PC-9 (cell line): ENCODE data around the gene MICU2. TPM values are rescaled to one million over a fixed set of nuclear protein-coding genes. Genes with fewer than 3 reads are reported as not detected.

Experiments
- BruUV-seq: library from RNA; stranded (reverse); fragments of 400-500 nt; replicated peaks from 2 replicates; lab custom pipeline; 2021; lab: Mats Ljungman, UMichigan
- CTCF ChIA-PET: fragments of 300-600 bp; sonication (Branson Sonifier 250); formaldehyde crosslinking; loops from one replicate; lab custom pipeline; 2022; ENCODE audit warnings: antibody characterized with exemption; lab: Charles Lee
- POLR2A ChIA-PET: fragments of 300-600 bp; sonication (Branson Sonifier 250); formaldehyde crosslinking; loops from one replicate; lab custom pipeline; 2022; ENCODE audit warnings: antibody characterized with exemption; ENCODE audit not compliant: unreplicated experiment; lab: Charles Lee
- DNase-seq, 2 experiments: peaks; one replicate each; pipeline versions ENCODE4 v3.0.0 to v3.0.0-alpha.2; 2015 to 2022; ENCODE audit warnings: mixed read lengths in 1 of 2
- H2AFZ ChIP-seq: fragments of 200-600 bp; sonication (generic); 2 replicates; pipeline ENCODE4 v1.8.1; 2017; ENCODE audit warnings: antibody characterized with exemption
- H3F3A ChIP-seq: fragments of 200-600 bp; sonication (generic); 2 replicates; pipeline ENCODE4 v1.8.1; 2017; ENCODE audit warnings: antibody characterized with exemption, mild to moderate bottlenecking, low read depth; ENCODE audit not compliant: insufficient read depth
- H3K27ac ChIP-seq: fragments of 200-600 bp; sonication (generic); 2 replicates; pipeline ENCODE4 v1.6.1; 2016; ENCODE audit warnings: mixed run types
- H3K27me3 ChIP-seq: fragments of 200-600 bp; sonication (generic); 2 replicates; pipeline ENCODE4 v1.6.1; 2016; ENCODE audit warnings: low read depth, mixed run types; ENCODE audit not compliant: insufficient read depth
- H3K36me3 ChIP-seq: fragments of 200-600 bp; sonication (generic); 2 replicates; pipeline ENCODE4 v1.6.1; 2016; ENCODE audit warnings: low read depth, mixed run types
- H3K4me1 ChIP-seq: fragments of 200-600 bp; sonication (generic); replicated peaks from 2 replicates; pipeline ENCODE4 v1.6.1; 2016; ENCODE audit warnings: mixed run types; ENCODE audit not compliant: insufficient read depth
- H3K4me2 ChIP-seq: fragments of 200-600 bp; sonication (generic); 2 replicates; pipeline ENCODE4 v1.6.1; 2017; ENCODE audit warnings: mixed run types
- H3K4me3 ChIP-seq: fragments of 200-600 bp; sonication (generic); 2 replicates; pipeline ENCODE4 v1.6.1; 2016; ENCODE audit warnings: mixed run types
- H3K79me2 ChIP-seq: fragments of 200-600 bp; sonication (generic); 2 replicates; pipeline ENCODE4 v1.6.1; 2017; ENCODE audit warnings: low read depth, mixed run types
- H3K9me2 ChIP-seq: fragments of 200-600 bp; sonication (generic); 2 replicates; pipeline ENCODE4 v1.8.1; 2017; ENCODE audit warnings: mild to moderate bottlenecking; ENCODE audit not compliant: insufficient read depth
- H3K9me3 ChIP-seq: fragments of 200-600 bp; sonication (generic); 2 replicates; pipeline ENCODE4 v1.8.1; 2016; ENCODE audit warnings: low read depth; ENCODE audit not compliant: insufficient read depth
- H4K20me1 ChIP-seq: fragments of 200-600 bp; sonication (generic); 2 replicates; pipeline ENCODE4 v1.8.1; 2017; ENCODE audit not compliant: insufficient read depth
- EZH2 ChIP-seq: fragments of 200-600 bp; sonication (generic); IDR thresholded peaks from 2 replicates; pipeline ENCODE4 v1.8.0; 2017; ENCODE audit warnings: antibody characterized with exemption, low read depth
- intact Hi-C: fragments of 100-400 bp; cut with micrococcal nuclease; formaldehyde crosslinking; loops from one replicate; pipeline ENCODE4 v1.10.0; 2022; ENCODE audit not compliant: unreplicated experiment
- total RNA-seq: library from RNA; stranded (reverse); gene quantifications from 2 replicates; pipeline ENCODE4 v1.2.3, GENCODE V29; 2021
- TF ChIP-seq, protein P1 (sequence below): fragments of 200-600 bp; sonication (generic); conservative IDR thresholded peaks from 2 replicates; pipeline ENCODE4 v1.6.1; 2017; ENCODE audit warnings: mixed run types, antibody characterized with exemption, mild to moderate bottlenecking, moderate library complexity

The MICU2 gene
- total RNA-seq, 1 experiment from 2014 or later, result 18.3 TPM

DNA sequence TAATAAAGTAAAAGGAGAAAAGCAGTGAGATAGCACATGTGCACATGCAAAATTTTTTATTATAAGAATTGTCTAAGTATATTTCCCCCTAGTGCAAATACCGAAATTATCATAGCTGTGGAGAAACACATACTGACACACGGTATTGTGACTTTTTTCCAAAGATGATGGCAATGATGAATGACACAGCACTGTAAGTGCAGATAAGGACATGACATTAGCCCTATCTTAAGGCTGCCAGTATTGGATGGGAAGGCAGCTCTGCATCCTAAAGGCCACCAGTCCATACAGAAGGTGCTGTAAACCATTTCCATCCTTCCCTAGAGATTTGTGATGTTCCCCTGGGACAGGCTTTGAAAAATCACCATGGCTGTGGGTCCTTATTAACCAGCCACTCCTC lies 11.5 kb upstream of the MICU2 start:
- ChIA-PET CTCF (no interaction called here), POLR2A (no interaction called here)
- no peaks in the 10 kb centered on the region for H3K36me3 ChIP-seq
- no peaks in the 10 kb centered on the region for H3K9me2 ChIP-seq
- no peak overlapping the region for H3K4me2 ChIP-seq
- no peak for DNase-seq
- no peaks in the 10 kb centered on the region for H3K4me1 ChIP-seq
- no peak overlapping the region for H3K4me3 ChIP-seq
- H3F3A ChIP-seq, result no peaks in the 10 kb centered on the region
- no peak for TF ChIP-seq EZH2
- TF ChIP-seq, protein P1, sequence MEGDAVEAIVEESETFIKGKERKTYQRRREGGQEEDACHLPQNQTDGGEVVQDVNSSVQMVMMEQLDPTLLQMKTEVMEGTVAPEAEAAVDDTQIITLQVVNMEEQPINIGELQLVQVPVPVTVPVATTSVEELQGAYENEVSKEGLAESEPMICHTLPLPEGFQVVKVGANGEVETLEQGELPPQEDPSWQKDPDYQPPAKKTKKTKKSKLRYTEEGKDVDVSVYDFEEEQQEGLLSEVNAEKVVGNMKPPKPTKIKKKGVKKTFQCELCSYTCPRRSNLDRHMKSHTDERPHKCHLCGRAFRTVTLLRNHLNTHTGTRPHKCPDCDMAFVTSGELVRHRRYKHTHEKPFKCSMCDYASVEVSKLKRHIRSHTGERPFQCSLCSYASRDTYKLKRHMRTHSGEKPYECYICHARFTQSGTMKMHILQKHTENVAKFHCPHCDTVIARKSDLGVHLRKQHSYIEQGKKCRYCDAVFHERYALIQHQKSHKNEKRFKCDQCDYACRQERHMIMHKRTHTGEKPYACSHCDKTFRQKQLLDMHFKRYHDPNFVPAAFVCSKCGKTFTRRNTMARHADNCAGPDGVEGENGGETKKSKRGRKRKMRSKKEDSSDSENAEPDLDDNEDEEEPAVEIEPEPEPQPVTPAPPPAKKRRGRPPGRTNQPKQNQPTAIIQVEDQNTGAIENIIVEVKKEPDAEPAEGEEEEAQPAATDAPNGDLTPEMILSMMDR, result no peak
- intact Hi-C loops, result no loop called here
- no peaks in the 10 kb centered on the region for H3K9me3 ChIP-seq
- no peak overlapping the region for H3K27ac ChIP-seq
- no peaks in the 10 kb centered on the region for H4K20me1 ChIP-seq
- no peaks in the 10 kb centered on the region for H3K79me2 ChIP-seq
- BruUV-seq, result no TSS peak
- H2AFZ ChIP-seq, result no peak overlapping the region
- H3K27me3 ChIP-seq, result peaks cover 85% of the 10 kb centered on the region

- no peak overlapping the region for H3K4me3 ChIP-seq
- POLR2A ChIA-PET, result no interaction called here
- H3K9me3 ChIP-seq, result no peaks in the 10 kb centered on the region
- H2AFZ ChIP-seq, result no peak overlapping the region
- H3K27me3 ChIP-seq, result peaks cover 84% of the 10 kb centered on the region
- no peak overlapping the region for H3K4me2 ChIP-seq
- H3F3A ChIP-seq, result no peaks in the 10 kb centered on the region
- no peaks in the 10 kb centered on the region for H3K4me1 ChIP-seq
- intact Hi-C loops, result no loop called here
- H3K36me3 ChIP-seq, result no peaks in the 10 kb centered on the region
- H3K27ac ChIP-seq, result no peak overlapping the region
- no peaks in the 10 kb centered on the region for H3K9me2 ChIP-seq
- DNase-seq, result no peak
- H3K79me2 ChIP-seq, result no peaks in the 10 kb centered on the region
- no TSS peak for BruUV-seq
- CTCF ChIA-PET, result no interaction called here
- H4K20me1 ChIP-seq, result no peaks in the 10 kb centered on the region
- TF ChIP-seq, protein P1, result no peak
- no peak for TF ChIP-seq EZH2
Observed at GRCh38 chr13:21613791-21614190, 9.8 kb upstream of the MICU2 start.

GRCh38 chr13:21611385-21611784 lies 7.4 kb upstream of the MICU2 start:
- no peaks in the 10 kb centered on the region for H3K36me3 ChIP-seq
- DNase-seq, result no peak
- no peaks in the 10 kb centered on the region for H3K9me2 ChIP-seq
- no peaks in the 10 kb centered on the region for H3K9me3 ChIP-seq
- no peaks in the 10 kb centered on the region for H4K20me1 ChIP-seq
- no peak overlapping the region for H2AFZ ChIP-seq
- H3K4me2 ChIP-seq, result no peak overlapping the region
- H3K4me3 ChIP-seq, result no peak overlapping the region
- POLR2A ChIA-PET, result no interaction called here
- TF ChIP-seq, protein P1, result no peak
- TF ChIP-seq EZH2, result no peak
- no peaks in the 10 kb centered on the region for H3K79me2 ChIP-seq
- H3K27me3 ChIP-seq, result peaks cover 80% of the 10 kb centered on the region
- CTCF ChIA-PET, result no interaction called here
- BruUV-seq, result no TSS peak
- H3F3A ChIP-seq, result no peaks in the 10 kb centered on the region
- intact Hi-C loops, result no loop called here
- H3K4me1 ChIP-seq, result no peaks in the 10 kb centered on the region
- H3K27ac ChIP-seq, result no peak overlapping the region
